Mammary epithelial cell (primary cell): Measurements from ENCODE around the gene SLC35G2.

Experiments used
- EZH2 ChIP-seq: IDR thresholded peaks from 2 replicates; pipeline ENCODE4 v1.6.1; 2012; ENCODE audit warnings: low read length, inconsistent platforms, borderline replicate concordance
- TF ChIP-seq, protein P1 (sequence below), 2 donors: IDR thresholded peaks in 1 of 2; conservative IDR thresholded peaks in 1 of 2; 2 replicates each; pipeline ENCODE4 v1.5.1; 2011 to 2012; ENCODE audit warnings: inconsistent platforms in 2 of 2, low read length in 2 of 2, mild to moderate bottlenecking in 2 of 2, control low read depth in 1 of 2, low read depth in 1 of 2; ENCODE audit not compliant: insufficient read depth in 1 of 2; ENCODE audit errors: extremely low read depth in 1 of 2

DNA sequence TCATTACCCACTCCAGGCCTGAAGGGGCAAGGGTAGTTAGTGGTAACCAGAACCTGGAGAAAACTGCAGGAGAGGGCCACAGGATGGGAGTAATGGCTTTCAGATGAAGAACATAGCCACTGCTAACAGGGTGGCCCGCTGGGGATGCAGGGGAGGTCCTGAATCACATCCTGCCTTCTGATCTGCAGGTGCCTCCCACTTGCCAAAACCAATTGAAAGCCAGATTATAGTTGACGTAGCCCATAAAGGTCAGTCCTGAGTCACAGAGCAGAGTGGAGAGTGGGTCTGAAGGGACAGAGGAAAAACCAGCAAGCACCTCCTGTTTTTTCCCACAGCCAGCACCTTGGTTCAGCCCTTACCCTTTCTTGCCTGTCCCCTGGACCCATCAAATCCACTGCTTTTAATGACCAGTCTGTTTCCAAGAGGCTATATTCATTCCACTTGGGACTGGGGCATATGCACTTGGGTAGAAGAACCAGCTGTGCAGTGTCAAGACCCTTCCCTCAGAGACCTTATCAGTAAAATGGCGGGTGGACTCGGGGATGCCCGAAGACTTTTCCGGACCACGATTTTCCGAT lies 646 bp upstream of the SLC35G2 start:
- TF ChIP-seq, protein P1, sequence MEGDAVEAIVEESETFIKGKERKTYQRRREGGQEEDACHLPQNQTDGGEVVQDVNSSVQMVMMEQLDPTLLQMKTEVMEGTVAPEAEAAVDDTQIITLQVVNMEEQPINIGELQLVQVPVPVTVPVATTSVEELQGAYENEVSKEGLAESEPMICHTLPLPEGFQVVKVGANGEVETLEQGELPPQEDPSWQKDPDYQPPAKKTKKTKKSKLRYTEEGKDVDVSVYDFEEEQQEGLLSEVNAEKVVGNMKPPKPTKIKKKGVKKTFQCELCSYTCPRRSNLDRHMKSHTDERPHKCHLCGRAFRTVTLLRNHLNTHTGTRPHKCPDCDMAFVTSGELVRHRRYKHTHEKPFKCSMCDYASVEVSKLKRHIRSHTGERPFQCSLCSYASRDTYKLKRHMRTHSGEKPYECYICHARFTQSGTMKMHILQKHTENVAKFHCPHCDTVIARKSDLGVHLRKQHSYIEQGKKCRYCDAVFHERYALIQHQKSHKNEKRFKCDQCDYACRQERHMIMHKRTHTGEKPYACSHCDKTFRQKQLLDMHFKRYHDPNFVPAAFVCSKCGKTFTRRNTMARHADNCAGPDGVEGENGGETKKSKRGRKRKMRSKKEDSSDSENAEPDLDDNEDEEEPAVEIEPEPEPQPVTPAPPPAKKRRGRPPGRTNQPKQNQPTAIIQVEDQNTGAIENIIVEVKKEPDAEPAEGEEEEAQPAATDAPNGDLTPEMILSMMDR (conservative IDR thresholded peaks at IDR 0.05 in 1 of 2, IDR thresholded peaks at IDR 0.05 in 1 of 2; ENCODE audit: extremely low read depth in 1 of 2, insufficient read depth in 1 of 2, low read depth in 1 of 2, low read length in 2 of 2) = no peak
- TF ChIP-seq EZH2 = no peak
